22Rv1 (cell line): Measurements from ENCODE around the gene PEX6.

Source experiments
- CTCF ChIP-seq: fragments of 450-650 bp; IDR thresholded peaks from 2 replicates; pipeline ENCODE4 v1.5.1; 2017; ENCODE audit warnings: mild to moderate bottlenecking
- ZFX ChIP-seq: fragments of 450-650 bp; IDR thresholded peaks from 2 replicates; pipeline ENCODE4 v1.6.1; 2017; ENCODE audit warnings: antibody characterized with exemption, borderline replicate concordance

- TF ChIP-seq CTCF (no peak), ZFX (no peak)
Measured at GRCh38 chr6:43013097-43013842, 34.3 kb upstream of the PEX6 start.
